ENCODE results near the gene NRXN3.

DNA sequence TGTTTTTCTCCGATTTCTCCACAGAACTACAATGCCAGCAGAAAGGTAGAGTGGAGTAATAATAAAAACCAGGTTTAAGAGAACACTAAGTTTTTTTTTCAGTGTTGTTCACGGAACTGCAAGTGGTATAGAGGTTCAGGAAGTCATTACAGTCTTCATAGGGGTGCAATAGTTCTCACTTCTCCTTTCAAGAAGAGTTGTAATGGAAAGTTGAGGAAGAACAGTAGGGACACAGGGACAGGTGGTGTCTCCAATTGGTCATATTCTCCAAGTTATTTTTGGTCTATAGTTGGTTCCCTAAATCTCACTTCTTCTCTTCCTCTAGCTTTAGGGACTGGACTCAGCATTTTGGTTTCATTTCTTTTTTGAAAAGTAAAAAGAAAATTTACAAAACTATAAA lies 894.0 kb downstream of the NRXN3 start:
- no peak for TF ChIP-seq POLR2A (IDR thresholded peaks at IDR 0.05; ENCODE audit: borderline replicate concordance, extremely low read depth, insufficient read depth, insufficient read length)
- TF ChIP-seq, protein P1, sequence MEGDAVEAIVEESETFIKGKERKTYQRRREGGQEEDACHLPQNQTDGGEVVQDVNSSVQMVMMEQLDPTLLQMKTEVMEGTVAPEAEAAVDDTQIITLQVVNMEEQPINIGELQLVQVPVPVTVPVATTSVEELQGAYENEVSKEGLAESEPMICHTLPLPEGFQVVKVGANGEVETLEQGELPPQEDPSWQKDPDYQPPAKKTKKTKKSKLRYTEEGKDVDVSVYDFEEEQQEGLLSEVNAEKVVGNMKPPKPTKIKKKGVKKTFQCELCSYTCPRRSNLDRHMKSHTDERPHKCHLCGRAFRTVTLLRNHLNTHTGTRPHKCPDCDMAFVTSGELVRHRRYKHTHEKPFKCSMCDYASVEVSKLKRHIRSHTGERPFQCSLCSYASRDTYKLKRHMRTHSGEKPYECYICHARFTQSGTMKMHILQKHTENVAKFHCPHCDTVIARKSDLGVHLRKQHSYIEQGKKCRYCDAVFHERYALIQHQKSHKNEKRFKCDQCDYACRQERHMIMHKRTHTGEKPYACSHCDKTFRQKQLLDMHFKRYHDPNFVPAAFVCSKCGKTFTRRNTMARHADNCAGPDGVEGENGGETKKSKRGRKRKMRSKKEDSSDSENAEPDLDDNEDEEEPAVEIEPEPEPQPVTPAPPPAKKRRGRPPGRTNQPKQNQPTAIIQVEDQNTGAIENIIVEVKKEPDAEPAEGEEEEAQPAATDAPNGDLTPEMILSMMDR (IDR thresholded peaks at IDR 0.05 in 2 of 3, conservative IDR thresholded peaks at IDR 0.05 in 1 of 3; ENCODE audit: borderline replicate concordance in 1 of 3, insufficient read depth in 1 of 3, low read depth in 2 of 3, low read length in 2 of 3), result no peak
- no peak for TF ChIP-seq FOSL1 (IDR thresholded peaks at IDR 0.05; ENCODE audit: low read depth)
- TF ChIP-seq ZNF274 (IDR thresholded peaks at IDR 0.05; ENCODE audit: low read depth, low read length), result no peak
- TF ChIP-seq SP1 (IDR thresholded peaks at IDR 0.05; ENCODE audit: low read depth), result no peak
- TF ChIP-seq, protein P2, sequence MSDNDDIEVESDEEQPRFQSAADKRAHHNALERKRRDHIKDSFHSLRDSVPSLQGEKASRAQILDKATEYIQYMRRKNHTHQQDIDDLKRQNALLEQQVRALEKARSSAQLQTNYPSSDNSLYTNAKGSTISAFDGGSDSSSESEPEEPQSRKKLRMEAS (IDR thresholded peaks at IDR 0.05), result no peak
- no peak for TF ChIP-seq POLR2AphosphoS5 (IDR thresholded peaks at IDR 0.05; ENCODE audit: low read depth, low read length)
- TF ChIP-seq TCF7L2 (IDR thresholded peaks at IDR 0.05; ENCODE audit: borderline replicate concordance, extremely low read depth, insufficient read depth, insufficient read length), result no peak
- TF ChIP-seq, protein P3, sequence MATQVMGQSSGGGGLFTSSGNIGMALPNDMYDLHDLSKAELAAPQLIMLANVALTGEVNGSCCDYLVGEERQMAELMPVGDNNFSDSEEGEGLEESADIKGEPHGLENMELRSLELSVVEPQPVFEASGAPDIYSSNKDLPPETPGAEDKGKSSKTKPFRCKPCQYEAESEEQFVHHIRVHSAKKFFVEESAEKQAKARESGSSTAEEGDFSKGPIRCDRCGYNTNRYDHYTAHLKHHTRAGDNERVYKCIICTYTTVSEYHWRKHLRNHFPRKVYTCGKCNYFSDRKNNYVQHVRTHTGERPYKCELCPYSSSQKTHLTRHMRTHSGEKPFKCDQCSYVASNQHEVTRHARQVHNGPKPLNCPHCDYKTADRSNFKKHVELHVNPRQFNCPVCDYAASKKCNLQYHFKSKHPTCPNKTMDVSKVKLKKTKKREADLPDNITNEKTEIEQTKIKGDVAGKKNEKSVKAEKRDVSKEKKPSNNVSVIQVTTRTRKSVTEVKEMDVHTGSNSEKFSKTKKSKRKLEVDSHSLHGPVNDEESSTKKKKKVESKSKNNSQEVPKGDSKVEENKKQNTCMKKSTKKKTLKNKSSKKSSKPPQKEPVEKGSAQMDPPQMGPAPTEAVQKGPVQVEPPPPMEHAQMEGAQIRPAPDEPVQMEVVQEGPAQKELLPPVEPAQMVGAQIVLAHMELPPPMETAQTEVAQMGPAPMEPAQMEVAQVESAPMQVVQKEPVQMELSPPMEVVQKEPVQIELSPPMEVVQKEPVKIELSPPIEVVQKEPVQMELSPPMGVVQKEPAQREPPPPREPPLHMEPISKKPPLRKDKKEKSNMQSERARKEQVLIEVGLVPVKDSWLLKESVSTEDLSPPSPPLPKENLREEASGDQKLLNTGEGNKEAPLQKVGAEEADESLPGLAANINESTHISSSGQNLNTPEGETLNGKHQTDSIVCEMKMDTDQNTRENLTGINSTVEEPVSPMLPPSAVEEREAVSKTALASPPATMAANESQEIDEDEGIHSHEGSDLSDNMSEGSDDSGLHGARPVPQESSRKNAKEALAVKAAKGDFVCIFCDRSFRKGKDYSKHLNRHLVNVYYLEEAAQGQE (IDR thresholded peaks at IDR 0.05; ENCODE audit: low read depth), result no peak
- TF ChIP-seq EZH2phosphoT487 (IDR thresholded peaks at IDR 0.05; ENCODE audit: borderline replicate concordance), result no peak

Measured in HCT116 (cell line).